Measurements from ENCODE around the gene RNF40. TPM values are rescaled to one million over a fixed set of nuclear protein-coding genes. Genes with fewer than 3 reads are reported as not detected.

Gene RNF40
- total RNA-seq, 1 experiment from 2014 or later, result 90.3 TPM

DNA sequence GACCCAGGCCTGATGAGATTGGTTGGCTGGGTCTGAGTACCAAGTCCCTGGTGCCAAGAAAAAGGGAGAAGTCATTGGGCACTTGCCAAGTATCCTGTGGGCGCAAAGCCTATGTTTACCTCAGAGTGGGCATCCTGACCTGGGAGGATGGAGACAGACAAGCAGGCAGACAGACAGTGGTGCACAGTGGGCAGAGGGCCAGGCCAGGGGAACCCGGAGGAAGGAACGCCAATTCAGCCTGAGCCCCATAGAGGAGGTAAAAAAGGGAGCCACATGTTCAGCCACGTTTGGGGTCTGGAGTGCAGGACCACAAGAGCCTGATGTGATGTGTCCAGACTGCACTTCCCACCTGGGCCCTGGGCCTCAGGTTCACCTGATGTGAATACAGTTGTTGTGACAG, 8.5 kb upstream of the RNF40 start:
- Histone ChIP-seq H3K9ac (ENCODE audit: low read length) (no peak overlapping the region), H3K27me3 (ENCODE audit: insufficient read depth, low read length) (no peaks in the 10 kb centered on the region), H2AFZ (ENCODE audit: low read depth, low read length, poor library complexity, severe bottlenecking) (no peak overlapping the region), H3K9me3 (ENCODE audit: control insufficient read depth in 1 of 2, insufficient read depth in 1 of 2, low read depth in 1 of 2, low read length in 2 of 2) (no peaks in the 10 kb centered on the region), H3K79me2 (ENCODE audit: insufficient read depth, low read length) (peaks cover 19% of the 10 kb centered on the region), H4K20me1 (ENCODE audit: insufficient read depth) (no peaks in the 10 kb centered on the region), H3K4me2 (ENCODE audit: low read length) (no peak overlapping the region), H3K9me2 (ENCODE audit: insufficient read depth) (no peaks in the 10 kb centered on the region), H3K4me1 (ENCODE audit: control insufficient read depth in 1 of 2, insufficient read depth in 2 of 2, low read length in 2 of 2) (no peaks in the 10 kb centered on the region), H3K36me3 (ENCODE audit: control insufficient read depth in 1 of 2, insufficient read depth in 2 of 2, low read length in 2 of 2) (peaks cover 10 to 19% of the 10 kb centered on the region in 2 experiments; a peak in 3 of 4 replicates), H3K27ac (ENCODE audit: low read depth, low read length) (no peak overlapping the region), H3K4me3 (replicated peaks in 1 of 2; ENCODE audit: low read depth in 1 of 2, low read length in 2 of 2) (no peak overlapping the region)
- ChIA-PET CTCF (no interaction called here), POLR2A (interaction anchor here (1.0 kb wide), 1 partner anchor 13 kb away, joined by 3 read pairs; a partner anchor contains a TSS), RAD21 (ENCODE audit: low non-redundant PET in 1 of 2, low total read pairs in 2 of 2, uncharacterized antibody in 2 of 2, unreplicated experiment in 2 of 2) (no interaction called here)
- TF ChIP-seq CBX3 (IDR thresholded peaks at IDR 0.05; ENCODE audit: low read depth), result no peak
- TF ChIP-seq EZH2phosphoT487 (IDR thresholded peaks at IDR 0.05; ENCODE audit: borderline replicate concordance), result no peak
- no peak for TF ChIP-seq POLR2AphosphoS5 (IDR thresholded peaks at IDR 0.05; ENCODE audit: low read depth, low read length)
- TF ChIP-seq POLR2A (IDR thresholded peaks at IDR 0.05; ENCODE audit: borderline replicate concordance, extremely low read depth, insufficient read depth, insufficient read length), result no peak
- no peak for TF ChIP-seq EZH2 (IDR thresholded peaks at IDR 0.05)
- no peak for TF ChIP-seq EGR1 (IDR thresholded peaks at IDR 0.05; ENCODE audit: low read depth)
- TF ChIP-seq ZNF274 (IDR thresholded peaks at IDR 0.05; ENCODE audit: low read depth, low read length), result no peak
- TF ChIP-seq SP1 (IDR thresholded peaks at IDR 0.05; ENCODE audit: low read depth), result no peak
- TF ChIP-seq, protein P1, sequence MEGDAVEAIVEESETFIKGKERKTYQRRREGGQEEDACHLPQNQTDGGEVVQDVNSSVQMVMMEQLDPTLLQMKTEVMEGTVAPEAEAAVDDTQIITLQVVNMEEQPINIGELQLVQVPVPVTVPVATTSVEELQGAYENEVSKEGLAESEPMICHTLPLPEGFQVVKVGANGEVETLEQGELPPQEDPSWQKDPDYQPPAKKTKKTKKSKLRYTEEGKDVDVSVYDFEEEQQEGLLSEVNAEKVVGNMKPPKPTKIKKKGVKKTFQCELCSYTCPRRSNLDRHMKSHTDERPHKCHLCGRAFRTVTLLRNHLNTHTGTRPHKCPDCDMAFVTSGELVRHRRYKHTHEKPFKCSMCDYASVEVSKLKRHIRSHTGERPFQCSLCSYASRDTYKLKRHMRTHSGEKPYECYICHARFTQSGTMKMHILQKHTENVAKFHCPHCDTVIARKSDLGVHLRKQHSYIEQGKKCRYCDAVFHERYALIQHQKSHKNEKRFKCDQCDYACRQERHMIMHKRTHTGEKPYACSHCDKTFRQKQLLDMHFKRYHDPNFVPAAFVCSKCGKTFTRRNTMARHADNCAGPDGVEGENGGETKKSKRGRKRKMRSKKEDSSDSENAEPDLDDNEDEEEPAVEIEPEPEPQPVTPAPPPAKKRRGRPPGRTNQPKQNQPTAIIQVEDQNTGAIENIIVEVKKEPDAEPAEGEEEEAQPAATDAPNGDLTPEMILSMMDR (IDR thresholded peaks at IDR 0.05 in 2 of 3, conservative IDR thresholded peaks at IDR 0.05 in 1 of 3; ENCODE audit: borderline replicate concordance in 1 of 3, insufficient read depth in 1 of 3, low read depth in 2 of 3, low read length in 2 of 3), result no peak
- TF ChIP-seq, protein P2, sequence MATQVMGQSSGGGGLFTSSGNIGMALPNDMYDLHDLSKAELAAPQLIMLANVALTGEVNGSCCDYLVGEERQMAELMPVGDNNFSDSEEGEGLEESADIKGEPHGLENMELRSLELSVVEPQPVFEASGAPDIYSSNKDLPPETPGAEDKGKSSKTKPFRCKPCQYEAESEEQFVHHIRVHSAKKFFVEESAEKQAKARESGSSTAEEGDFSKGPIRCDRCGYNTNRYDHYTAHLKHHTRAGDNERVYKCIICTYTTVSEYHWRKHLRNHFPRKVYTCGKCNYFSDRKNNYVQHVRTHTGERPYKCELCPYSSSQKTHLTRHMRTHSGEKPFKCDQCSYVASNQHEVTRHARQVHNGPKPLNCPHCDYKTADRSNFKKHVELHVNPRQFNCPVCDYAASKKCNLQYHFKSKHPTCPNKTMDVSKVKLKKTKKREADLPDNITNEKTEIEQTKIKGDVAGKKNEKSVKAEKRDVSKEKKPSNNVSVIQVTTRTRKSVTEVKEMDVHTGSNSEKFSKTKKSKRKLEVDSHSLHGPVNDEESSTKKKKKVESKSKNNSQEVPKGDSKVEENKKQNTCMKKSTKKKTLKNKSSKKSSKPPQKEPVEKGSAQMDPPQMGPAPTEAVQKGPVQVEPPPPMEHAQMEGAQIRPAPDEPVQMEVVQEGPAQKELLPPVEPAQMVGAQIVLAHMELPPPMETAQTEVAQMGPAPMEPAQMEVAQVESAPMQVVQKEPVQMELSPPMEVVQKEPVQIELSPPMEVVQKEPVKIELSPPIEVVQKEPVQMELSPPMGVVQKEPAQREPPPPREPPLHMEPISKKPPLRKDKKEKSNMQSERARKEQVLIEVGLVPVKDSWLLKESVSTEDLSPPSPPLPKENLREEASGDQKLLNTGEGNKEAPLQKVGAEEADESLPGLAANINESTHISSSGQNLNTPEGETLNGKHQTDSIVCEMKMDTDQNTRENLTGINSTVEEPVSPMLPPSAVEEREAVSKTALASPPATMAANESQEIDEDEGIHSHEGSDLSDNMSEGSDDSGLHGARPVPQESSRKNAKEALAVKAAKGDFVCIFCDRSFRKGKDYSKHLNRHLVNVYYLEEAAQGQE (IDR thresholded peaks at IDR 0.05; ENCODE audit: low read depth), result no peak
- TF ChIP-seq TCF7L2 (IDR thresholded peaks at IDR 0.05; ENCODE audit: borderline replicate concordance, extremely low read depth, insufficient read depth, insufficient read length), result no peak
- TF ChIP-seq, protein P3, sequence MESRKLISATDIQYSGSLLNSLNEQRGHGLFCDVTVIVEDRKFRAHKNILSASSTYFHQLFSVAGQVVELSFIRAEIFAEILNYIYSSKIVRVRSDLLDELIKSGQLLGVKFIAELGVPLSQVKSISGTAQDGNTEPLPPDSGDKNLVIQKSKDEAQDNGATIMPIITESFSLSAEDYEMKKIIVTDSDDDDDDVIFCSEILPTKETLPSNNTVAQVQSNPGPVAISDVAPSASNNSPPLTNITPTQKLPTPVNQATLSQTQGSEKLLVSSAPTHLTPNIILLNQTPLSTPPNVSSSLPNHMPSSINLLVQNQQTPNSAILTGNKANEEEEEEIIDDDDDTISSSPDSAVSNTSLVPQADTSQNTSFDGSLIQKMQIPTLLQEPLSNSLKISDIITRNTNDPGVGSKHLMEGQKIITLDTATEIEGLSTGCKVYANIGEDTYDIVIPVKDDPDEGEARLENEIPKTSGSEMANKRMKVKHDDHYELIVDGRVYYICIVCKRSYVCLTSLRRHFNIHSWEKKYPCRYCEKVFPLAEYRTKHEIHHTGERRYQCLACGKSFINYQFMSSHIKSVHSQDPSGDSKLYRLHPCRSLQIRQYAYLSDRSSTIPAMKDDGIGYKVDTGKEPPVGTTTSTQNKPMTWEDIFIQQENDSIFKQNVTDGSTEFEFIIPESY (IDR thresholded peaks at IDR 0.05; ENCODE audit: extremely low read depth, insufficient replicate concordance, low read length), result no peak
- TF ChIP-seq RAD21 (IDR thresholded peaks at IDR 0.05; ENCODE audit: low read depth), result no peak
- no peak for TF ChIP-seq SIN3A (IDR thresholded peaks at IDR 0.05; ENCODE audit: low read depth)
- no peak for TF ChIP-seq SRF (IDR thresholded peaks at IDR 0.05; ENCODE audit: low read depth)
- TF ChIP-seq, protein P4, sequence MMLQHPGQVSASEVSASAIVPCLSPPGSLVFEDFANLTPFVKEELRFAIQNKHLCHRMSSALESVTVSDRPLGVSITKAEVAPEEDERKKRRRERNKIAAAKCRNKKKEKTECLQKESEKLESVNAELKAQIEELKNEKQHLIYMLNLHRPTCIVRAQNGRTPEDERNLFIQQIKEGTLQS (IDR thresholded peaks at IDR 0.05), result no peak
- DNase-seq (ENCODE audit: low read depth, low spot score) (no peak), ATAC-seq (no peak)
- intact Hi-C loops (cut with micrococcal nuclease), result no loop called here
- no TSS peak for BruUV-seq (replicated peaks)
